Prostate gland (tissue), 2 donors: ENCODE data around the gene FAM177B. TPM values are rescaled to one million over a fixed set of nuclear protein-coding genes. Genes with fewer than 3 reads are reported as not detected.

Experiments used
- DNase-seq: peaks from one replicate; pipeline ENCODE4 v3.0.0-alpha.2; 2019; ENCODE audit warnings: low spot score
- H3K27ac ChIP-seq, 2 donors: fragments of 200-600 bp; sonication (generic); 2 replicates each; pipeline ENCODE4 v1.5.1; 2017 to 2019
- H3K27me3 ChIP-seq: fragments of 200-600 bp; sonication (generic); replicated peaks from 2 replicates; pipeline ENCODE4 v1.5.1; 2019; ENCODE audit not compliant: insufficient read depth
- H3K36me3 ChIP-seq, 2 donors: fragments of 200-600 bp; sonication (generic); 1 replicate in 1 of 2; 2 replicates in 1 of 2; pipeline versions ENCODE4 v1.5.1 to v1.8.1; 2017 to 2019
- H3K4me1 ChIP-seq: fragments of 200-600 bp; sonication (generic); replicated peaks from 2 replicates; pipeline ENCODE4 v1.5.1; 2019
- H3K4me3 ChIP-seq, 2 donors: fragments of 200-600 bp; sonication (generic); 2 replicates each; pipeline ENCODE4 v1.5.1; 2017 to 2019
- H3K9me3 ChIP-seq: fragments of 200-600 bp; sonication (generic); 2 replicates; pipeline ENCODE4 v1.5.1; 2017
- POLR2A ChIP-seq: fragments of 450-650 bp; IDR thresholded peaks from one replicate; pipeline ENCODE4 v1.6.1; 2016; ENCODE audit warnings: antibody characterized with exemption, mild to moderate bottlenecking
- POLR2AphosphoS5 ChIP-seq: sonication (generic); formaldehyde crosslinking; IDR thresholded peaks from one replicate; pipeline ENCODE4 v1.6.1; 2017; ENCODE audit warnings: antibody characterized with exemption
- WGBS: methylation state at CpG from one replicate; pipeline ENCODE4 v1.1.5; 2018; 5-methylcytosine and 5-hydroxymethylcytosine counted together
- intact Hi-C: fragments of 100-400 bp; cut with DNase I; formaldehyde crosslinking; loops from one replicate; pipeline ENCODE4 v1.14.2; 2022
- total RNA-seq, 2 donors: library from RNA; depleted of rRNA; stranded (reverse); fragments of >200 nt; gene quantifications; one replicate each; pipeline ENCODE4 v1.1.0, GENCODE V29; 2016
- TF ChIP-seq, protein P1 (sequence below), 4 experiments: fragments of 200-600 bp in 2 of 4; fragments of 450-650 bp in 2 of 4; sonication (generic) in 2 of 4; IDR thresholded peaks; 1 replicate in 3 of 4; 2 replicates in 1 of 4; pipeline ENCODE4 v1.5.1; 2016 to 2019; ENCODE audit warnings: antibody characterized with exemption in 4 of 4, mild to moderate bottlenecking in 2 of 4, moderate library complexity in 2 of 4

The FAM177B gene
- total RNA-seq, 2 donors from 2014 or later = 0.23 to 0.51 TPM

DNA sequence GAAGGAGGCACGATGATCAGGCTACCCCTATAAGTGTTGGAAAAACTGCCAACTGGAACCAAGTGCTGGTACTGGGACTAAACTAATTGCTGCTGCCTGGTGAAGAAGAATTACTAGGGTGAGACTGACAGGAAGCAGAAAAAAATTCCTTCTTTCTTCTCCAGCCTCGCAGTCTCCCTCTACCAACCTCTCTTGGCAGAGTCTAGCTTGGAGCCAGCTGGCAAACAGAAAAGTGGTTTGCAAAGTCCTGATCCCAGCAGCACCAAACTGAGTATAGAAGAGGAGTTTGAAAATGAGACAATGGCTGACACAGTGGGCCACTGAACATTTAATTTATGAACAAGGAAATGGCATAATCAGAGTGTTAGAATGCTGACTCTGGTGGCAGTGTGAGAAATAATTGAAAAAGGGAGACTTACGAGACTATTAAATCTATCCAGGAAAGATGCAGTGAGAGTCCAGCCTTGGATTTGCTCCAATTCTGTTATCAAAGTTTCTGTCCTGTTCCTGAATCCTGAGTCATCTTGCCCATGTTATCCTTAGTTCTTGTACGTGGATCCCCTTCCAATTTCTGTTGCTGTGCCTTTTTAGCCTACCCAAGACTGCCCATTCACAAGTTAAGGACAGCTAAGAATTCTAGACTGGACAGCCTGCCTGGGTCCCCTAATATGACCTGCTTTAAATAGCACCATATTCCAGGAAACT is 54.2 kb downstream of the FAM177B start:
- intact Hi-C loops = loop anchor here (5.0 kb wide), 1 partner anchor 331 kb away; no protein-coding TSS in a partner anchor
- no peaks in the 10 kb centered on the region for H3K9me3 ChIP-seq
- no peaks in the 10 kb centered on the region for H3K27me3 ChIP-seq
- no peak for DNase-seq
- no peaks in the 10 kb centered on the region for H3K36me3 ChIP-seq
- no peaks in the 10 kb centered on the region for H3K4me1 ChIP-seq
- TF ChIP-seq POLR2A = no peak
- no peak for TF ChIP-seq POLR2AphosphoS5
- TF ChIP-seq, protein P1, sequence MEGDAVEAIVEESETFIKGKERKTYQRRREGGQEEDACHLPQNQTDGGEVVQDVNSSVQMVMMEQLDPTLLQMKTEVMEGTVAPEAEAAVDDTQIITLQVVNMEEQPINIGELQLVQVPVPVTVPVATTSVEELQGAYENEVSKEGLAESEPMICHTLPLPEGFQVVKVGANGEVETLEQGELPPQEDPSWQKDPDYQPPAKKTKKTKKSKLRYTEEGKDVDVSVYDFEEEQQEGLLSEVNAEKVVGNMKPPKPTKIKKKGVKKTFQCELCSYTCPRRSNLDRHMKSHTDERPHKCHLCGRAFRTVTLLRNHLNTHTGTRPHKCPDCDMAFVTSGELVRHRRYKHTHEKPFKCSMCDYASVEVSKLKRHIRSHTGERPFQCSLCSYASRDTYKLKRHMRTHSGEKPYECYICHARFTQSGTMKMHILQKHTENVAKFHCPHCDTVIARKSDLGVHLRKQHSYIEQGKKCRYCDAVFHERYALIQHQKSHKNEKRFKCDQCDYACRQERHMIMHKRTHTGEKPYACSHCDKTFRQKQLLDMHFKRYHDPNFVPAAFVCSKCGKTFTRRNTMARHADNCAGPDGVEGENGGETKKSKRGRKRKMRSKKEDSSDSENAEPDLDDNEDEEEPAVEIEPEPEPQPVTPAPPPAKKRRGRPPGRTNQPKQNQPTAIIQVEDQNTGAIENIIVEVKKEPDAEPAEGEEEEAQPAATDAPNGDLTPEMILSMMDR (IDR thresholded peaks at IDR 0.05) = no peak
- no peak overlapping the region for H3K4me3 ChIP-seq
- 43% methylated on average over 4 of the region's 4 CpGs for WGBS
- H3K27ac ChIP-seq = no peak overlapping the region

DNA sequence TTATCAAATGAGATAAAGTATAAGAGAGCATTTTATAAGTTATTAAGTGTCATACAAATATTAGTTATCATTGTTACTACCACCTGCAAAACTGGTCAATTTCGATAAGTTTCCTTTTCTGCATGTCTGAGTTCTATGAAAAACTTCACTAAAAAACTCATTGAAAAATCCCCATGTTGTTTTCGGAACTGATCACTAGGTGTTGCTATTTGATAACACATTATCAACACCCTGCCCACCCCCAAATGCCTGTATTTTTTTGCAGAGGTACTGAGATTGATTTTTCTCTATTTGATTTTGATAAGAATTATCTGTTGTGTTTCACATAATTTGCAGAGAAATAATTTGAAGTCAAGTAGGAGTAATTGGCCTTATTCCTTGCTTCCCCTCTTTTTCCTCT is 55.7 kb downstream of the FAM177B start:
- no peak for TF ChIP-seq POLR2AphosphoS5
- TF ChIP-seq, protein P1 (IDR thresholded peaks at IDR 0.05) = peak in 3 of 4 experiments; percentile 47 to 75 (median 64)
- no peaks in the 10 kb centered on the region for H3K36me3 ChIP-seq
- no peaks in the 10 kb centered on the region for H3K27me3 ChIP-seq
- no peaks in the 10 kb centered on the region for H3K9me3 ChIP-seq
- H3K27ac ChIP-seq = no peak overlapping the region
- H3K4me1 ChIP-seq = no peaks in the 10 kb centered on the region
- intact Hi-C loops = loop anchor here (2.0 to 5.0 kb wide), 2 partner anchors 288 to 330 kb away; no protein-coding TSS in a partner anchor
- DNase-seq = no peak
- no peak overlapping the region for H3K4me3 ChIP-seq
- WGBS = 18% methylated on average over 2 of the region's 2 CpGs

DNA sequence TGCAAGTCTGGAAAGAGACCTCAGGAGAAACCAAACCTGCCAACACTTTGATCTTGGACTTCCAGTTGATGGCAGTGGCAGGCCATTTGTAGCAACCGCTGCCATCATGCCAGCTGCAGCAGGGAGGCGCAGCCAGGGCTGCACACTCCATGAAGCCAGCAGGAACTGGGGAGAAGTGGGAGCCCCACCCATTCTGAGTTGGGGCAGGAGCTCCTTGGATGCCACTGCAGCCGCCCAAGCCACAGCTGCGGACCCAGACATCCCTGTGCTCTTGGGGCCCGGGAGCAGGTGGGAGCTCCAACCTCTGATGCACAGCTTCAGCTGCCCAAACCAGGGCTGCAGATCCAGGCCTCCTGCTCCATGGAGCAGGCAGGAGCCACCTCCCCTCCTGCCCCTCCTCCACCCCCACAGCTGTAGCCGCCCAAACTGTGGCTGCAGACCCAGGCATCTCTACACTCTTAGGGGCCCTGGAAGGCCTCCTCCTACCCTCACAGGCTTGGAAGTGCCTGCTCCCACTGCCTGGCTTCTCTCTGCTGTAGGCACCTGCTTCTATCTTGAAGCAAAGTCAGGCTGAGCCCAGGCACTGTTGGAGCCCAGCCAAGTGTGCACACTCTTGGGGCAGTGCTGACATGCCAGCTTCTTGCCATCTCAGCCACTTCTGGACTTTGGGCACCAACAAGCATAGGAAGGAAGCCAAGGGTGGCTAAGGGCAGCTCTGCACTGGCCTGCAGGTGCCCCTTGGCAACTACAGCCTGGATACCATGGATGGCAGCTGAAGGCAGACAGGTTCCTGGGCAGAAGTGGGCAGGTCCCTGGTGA is 57.9 kb downstream of the FAM177B start:
- intact Hi-C loops = loop anchor here (5.0 kb wide), 1 partner anchor 327 kb away; no protein-coding TSS in a partner anchor
- TF ChIP-seq, protein P1 (IDR thresholded peaks at IDR 0.05) = no peak
- TF ChIP-seq POLR2A = no peak
- no peak for TF ChIP-seq POLR2AphosphoS5
- Histone ChIP-seq H3K9me3 (no peaks in the 10 kb centered on the region), H3K27me3 (no peaks in the 10 kb centered on the region), H3K27ac (no peak overlapping the region), H3K4me3 (no peak overlapping the region), H3K36me3 (no peaks in the 10 kb centered on the region), H3K4me1 (no peaks in the 10 kb centered on the region)
- DNase-seq = no peak
- WGBS = 100% methylated on average over 4 of the region's 6 CpGs

DNA sequence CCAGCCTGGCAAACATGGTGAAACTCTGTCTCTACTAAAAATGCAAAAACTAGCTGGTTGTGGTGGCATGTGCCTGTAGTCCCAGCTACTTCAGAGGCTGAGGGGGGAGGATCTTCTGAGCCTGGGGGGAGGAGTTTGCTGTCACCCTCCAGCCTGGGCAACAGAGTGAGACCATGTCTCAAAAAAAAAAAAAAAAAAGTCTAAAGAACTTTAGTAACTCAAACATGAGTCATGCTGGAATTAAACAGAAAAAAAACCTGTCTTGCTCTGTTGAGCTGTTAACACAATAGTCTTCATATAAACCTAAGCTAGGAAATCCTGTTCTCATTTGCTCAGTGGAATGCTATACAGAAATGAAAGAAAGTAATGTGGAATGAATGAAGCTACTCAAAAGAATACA is 61.1 kb downstream of the FAM177B start:
- Histone ChIP-seq H3K4me1 (no peaks in the 10 kb centered on the region), H3K9me3 (no peaks in the 10 kb centered on the region), H3K27me3 (no peaks in the 10 kb centered on the region), H3K4me3 (no peak overlapping the region), H3K36me3 (no peaks in the 10 kb centered on the region), H3K27ac (peak overlapping the region in 1 of 2 donors; percentile 11)
- intact Hi-C loops = no loop called here
- no peak for TF ChIP-seq POLR2A
- TF ChIP-seq POLR2AphosphoS5 = peak; percentile 37
- TF ChIP-seq, protein P1 (IDR thresholded peaks at IDR 0.05) = no peak
- no peak for DNase-seq
